Neural cell (in vitro differentiated cells): ENCODE data around the gene FGD1. TPM values are rescaled to one million over a fixed set of nuclear protein-coding genes. Genes with fewer than 3 reads are reported as not detected.

Source experiments
- H2AFZ ChIP-seq: fragments of 200-600, 300-800 bp; sonication (generic), shearing (Covaris generic); 2 replicates; pipeline ENCODE4 v1.6.0; 2014; ENCODE audit warnings: low read depth, mild to moderate bottlenecking, antibody characterized with exemption, low read length, moderate library complexity
- H3F3A ChIP-seq: fragments of 200-600 bp; shearing (Covaris generic); 2 replicates; pipeline ENCODE4 v1.6.1; 2016; ENCODE audit warnings: mild to moderate bottlenecking, moderate library complexity, mixed read lengths, antibody characterized with exemption, low read length; ENCODE audit not compliant: insufficient read depth, poor library complexity, severe bottlenecking
- H3K27ac ChIP-seq: fragments of 200-600, 300-800 bp; sonication (generic), shearing (Covaris generic); 2 replicates; pipeline ENCODE4 v1.5.1; 2014; ENCODE audit warnings: mild to moderate bottlenecking, low read length, moderate library complexity
- H3K27me3 ChIP-seq: fragments of 300-800, 200-600 bp; sonication (generic), shearing (Covaris generic); 2 replicates; pipeline ENCODE4 v1.6.0; 2014; ENCODE audit warnings: mild to moderate bottlenecking, low read depth, low read length, moderate library complexity; ENCODE audit not compliant: insufficient read depth
- H3K36me3 ChIP-seq: fragments of 300-800, 200-600 bp; sonication (generic), shearing (Covaris generic); 2 replicates; pipeline ENCODE4 v1.5.1; 2014; ENCODE audit warnings: mild to moderate bottlenecking, antibody characterized with exemption, low read length, moderate library complexity; ENCODE audit not compliant: insufficient read depth
- H3K4me2 ChIP-seq: fragments of 300-800, 200-600 bp; sonication (generic), shearing (Covaris generic); 2 replicates; pipeline ENCODE4 v1.6.0; 2014; ENCODE audit warnings: mild to moderate bottlenecking, low read length
- H3K4me3 ChIP-seq: fragments of 300-800, 200-600 bp; sonication (generic), shearing (Covaris generic); 2 replicates; pipeline ENCODE4 v1.5.1; 2014; ENCODE audit warnings: mild to moderate bottlenecking, low read length, moderate library complexity
- H3K79me2 ChIP-seq: fragments of 200-600 bp; shearing (Covaris generic); replicated peaks from 2 replicates; pipeline ENCODE4 v1.6.0; 2014; ENCODE audit warnings: mild to moderate bottlenecking, low read length, moderate library complexity; ENCODE audit not compliant: insufficient read depth
- H3K9ac ChIP-seq: fragments of 300-800, 200-600 bp; sonication (generic), shearing (Covaris generic); 2 replicates; pipeline ENCODE4 v1.6.1; 2016; ENCODE audit warnings: mild to moderate bottlenecking, low read length, mixed read lengths
- H3K9me2 ChIP-seq: fragments of 200-600 bp; shearing (Covaris generic); 2 replicates; pipeline ENCODE4 v1.6.1; 2016; ENCODE audit warnings: mild to moderate bottlenecking, low read length, mixed read lengths; ENCODE audit not compliant: insufficient read depth
- H3K9me3 ChIP-seq: fragments of 200-600, 300-800 bp; sonication (generic), shearing (Covaris generic); 2 replicates; pipeline ENCODE4 v1.6.1; 2016; ENCODE audit warnings: mild to moderate bottlenecking, mixed run types, low read length, moderate library complexity, mixed read lengths
- H4K20me1 ChIP-seq: fragments of 200-600 bp; shearing (Covaris generic); 2 replicates; pipeline ENCODE4 v1.6.1; 2016; ENCODE audit warnings: mild to moderate bottlenecking, mixed run types; ENCODE audit not compliant: insufficient read depth
- EP300 ChIP-seq: fragments of 450-650 bp; conservative IDR thresholded peaks from 2 replicates; pipeline ENCODE4 v1.6.1; 2014; ENCODE audit warnings: antibody characterized with exemption, mild to moderate bottlenecking, moderate library complexity; ENCODE audit not compliant: poor library complexity, severe bottlenecking
- EZH2 ChIP-seq: fragments of 200-600, 300-800 bp; shearing (Covaris generic), sonication (generic); IDR thresholded peaks from 2 replicates; pipeline ENCODE4 v1.6.1; 2014; ENCODE audit warnings: antibody characterized with exemption, low read length, borderline replicate concordance, mild to moderate bottlenecking; ENCODE audit not compliant: insufficient read depth, poor library complexity, severe bottlenecking
- MXI1 ChIP-seq: fragments of 450-650 bp; conservative IDR thresholded peaks from 2 replicates; pipeline ENCODE4 v1.6.1; 2014; ENCODE audit warnings: antibody characterized with exemption, mild to moderate bottlenecking; ENCODE audit not compliant: poor library complexity, severe bottlenecking
- POLR2AphosphoS5 ChIP-seq: IDR thresholded peaks from 2 replicates; pipeline ENCODE4 v1.6.1; 2012
- RAD21 ChIP-seq: fragments of 450-650 bp; conservative IDR thresholded peaks from 2 replicates; pipeline ENCODE4 v1.6.1; 2014; ENCODE audit warnings: antibody characterized with exemption, mild to moderate bottlenecking, moderate library complexity
- SMC3 ChIP-seq: fragments of 450-650 bp; conservative IDR thresholded peaks from 2 replicates; pipeline ENCODE4 v1.6.1; 2014; ENCODE audit warnings: antibody characterized with exemption, mild to moderate bottlenecking, moderate library complexity; ENCODE audit not compliant: poor library complexity
- TAF1 ChIP-seq: IDR thresholded peaks from 2 replicates; pipeline ENCODE4 v1.6.1; 2012; ENCODE audit warnings: low read depth
- polyA plus RNA-seq: library from polyadenylated mRNA; depleted of rRNA; stranded (reverse); fragments of >200 nt; gene quantifications from 2 replicates; pipeline ENCODE4 v1.2.3, GENCODE V29; 2014
- TF ChIP-seq, protein P1 (sequence below): IDR thresholded peaks from 2 replicates; pipeline ENCODE4 v1.6.1; 2012; ENCODE audit warnings: borderline replicate concordance
- TF ChIP-seq, protein P2 (sequence below): fragments of 450-650 bp; IDR thresholded peaks from 2 replicates; pipeline ENCODE4 v1.5.1; 2014; ENCODE audit warnings: antibody characterized with exemption, mild to moderate bottlenecking, moderate library complexity; ENCODE audit not compliant: poor library complexity, severe bottlenecking

FGD1 gene
- polyA plus RNA-seq, 1 donor from 2014 or later: 9.8 TPM

DNA sequence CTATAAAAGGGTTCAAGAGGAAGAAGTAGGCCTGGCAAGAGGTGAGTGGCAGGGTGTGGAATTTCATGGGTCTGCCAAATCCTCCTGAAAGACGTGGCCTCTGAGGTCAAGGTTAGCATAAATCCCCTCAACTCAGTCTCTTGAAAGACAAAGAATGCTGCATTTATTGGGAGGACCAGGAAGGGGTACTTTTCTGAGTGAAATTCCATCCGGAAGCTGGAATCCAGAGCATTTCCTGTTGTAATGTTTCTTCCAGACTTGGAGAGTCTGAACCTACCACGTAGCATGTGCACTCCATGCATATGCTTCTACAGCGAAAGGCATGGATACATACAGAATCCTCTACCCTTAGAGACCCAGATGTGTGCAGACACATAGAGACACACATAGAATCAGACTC, 13.4 kb upstream of the FGD1 start:
- H2AFZ ChIP-seq: no peak overlapping the region

DNA sequence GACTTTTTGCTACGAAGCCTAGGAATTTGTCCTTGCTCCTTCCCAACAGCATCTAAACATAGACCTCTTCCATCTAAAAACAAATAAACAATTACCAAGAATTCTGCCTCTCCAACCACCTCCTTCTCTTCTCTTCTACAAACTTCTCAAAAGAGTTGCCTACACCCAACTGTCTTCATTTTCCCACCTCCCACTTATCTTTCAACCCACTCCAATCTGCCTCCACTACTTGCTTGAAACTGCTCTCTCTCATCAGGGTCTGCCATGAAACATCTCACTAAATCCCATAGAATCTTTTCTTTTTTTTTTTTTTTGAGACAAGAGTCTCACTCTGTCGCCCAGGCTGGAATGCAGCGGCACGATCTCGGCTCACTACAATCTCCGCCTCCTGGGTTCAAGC, 902 bp upstream of the FGD1 start:
- Histone ChIP-seq H3K4me3 (peak overlapping the region; percentile 75), H3K9me2 (no peaks in the 10 kb centered on the region), H2AFZ (no peak overlapping the region), H3K79me2 (peaks cover 27% of the 10 kb centered on the region), H3K9ac (no peak overlapping the region), H3K4me2 (no peak overlapping the region), H3K36me3 (no peaks in the 10 kb centered on the region), H3K9me3 (no peaks in the 10 kb centered on the region), H3K27ac (no peak overlapping the region), H4K20me1 (no peaks in the 10 kb centered on the region), H3F3A (no peaks in the 10 kb centered on the region), H3K27me3 (no peaks in the 10 kb centered on the region)
- TF ChIP-seq RAD21 (no peak), EZH2 (no peak), EP300 (no peak), SMC3 (no peak), POLR2AphosphoS5 (no peak), TAF1 (no peak), MXI1 (no peak)
- TF ChIP-seq, protein P1, sequence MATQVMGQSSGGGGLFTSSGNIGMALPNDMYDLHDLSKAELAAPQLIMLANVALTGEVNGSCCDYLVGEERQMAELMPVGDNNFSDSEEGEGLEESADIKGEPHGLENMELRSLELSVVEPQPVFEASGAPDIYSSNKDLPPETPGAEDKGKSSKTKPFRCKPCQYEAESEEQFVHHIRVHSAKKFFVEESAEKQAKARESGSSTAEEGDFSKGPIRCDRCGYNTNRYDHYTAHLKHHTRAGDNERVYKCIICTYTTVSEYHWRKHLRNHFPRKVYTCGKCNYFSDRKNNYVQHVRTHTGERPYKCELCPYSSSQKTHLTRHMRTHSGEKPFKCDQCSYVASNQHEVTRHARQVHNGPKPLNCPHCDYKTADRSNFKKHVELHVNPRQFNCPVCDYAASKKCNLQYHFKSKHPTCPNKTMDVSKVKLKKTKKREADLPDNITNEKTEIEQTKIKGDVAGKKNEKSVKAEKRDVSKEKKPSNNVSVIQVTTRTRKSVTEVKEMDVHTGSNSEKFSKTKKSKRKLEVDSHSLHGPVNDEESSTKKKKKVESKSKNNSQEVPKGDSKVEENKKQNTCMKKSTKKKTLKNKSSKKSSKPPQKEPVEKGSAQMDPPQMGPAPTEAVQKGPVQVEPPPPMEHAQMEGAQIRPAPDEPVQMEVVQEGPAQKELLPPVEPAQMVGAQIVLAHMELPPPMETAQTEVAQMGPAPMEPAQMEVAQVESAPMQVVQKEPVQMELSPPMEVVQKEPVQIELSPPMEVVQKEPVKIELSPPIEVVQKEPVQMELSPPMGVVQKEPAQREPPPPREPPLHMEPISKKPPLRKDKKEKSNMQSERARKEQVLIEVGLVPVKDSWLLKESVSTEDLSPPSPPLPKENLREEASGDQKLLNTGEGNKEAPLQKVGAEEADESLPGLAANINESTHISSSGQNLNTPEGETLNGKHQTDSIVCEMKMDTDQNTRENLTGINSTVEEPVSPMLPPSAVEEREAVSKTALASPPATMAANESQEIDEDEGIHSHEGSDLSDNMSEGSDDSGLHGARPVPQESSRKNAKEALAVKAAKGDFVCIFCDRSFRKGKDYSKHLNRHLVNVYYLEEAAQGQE: no peak
- TF ChIP-seq, protein P2, sequence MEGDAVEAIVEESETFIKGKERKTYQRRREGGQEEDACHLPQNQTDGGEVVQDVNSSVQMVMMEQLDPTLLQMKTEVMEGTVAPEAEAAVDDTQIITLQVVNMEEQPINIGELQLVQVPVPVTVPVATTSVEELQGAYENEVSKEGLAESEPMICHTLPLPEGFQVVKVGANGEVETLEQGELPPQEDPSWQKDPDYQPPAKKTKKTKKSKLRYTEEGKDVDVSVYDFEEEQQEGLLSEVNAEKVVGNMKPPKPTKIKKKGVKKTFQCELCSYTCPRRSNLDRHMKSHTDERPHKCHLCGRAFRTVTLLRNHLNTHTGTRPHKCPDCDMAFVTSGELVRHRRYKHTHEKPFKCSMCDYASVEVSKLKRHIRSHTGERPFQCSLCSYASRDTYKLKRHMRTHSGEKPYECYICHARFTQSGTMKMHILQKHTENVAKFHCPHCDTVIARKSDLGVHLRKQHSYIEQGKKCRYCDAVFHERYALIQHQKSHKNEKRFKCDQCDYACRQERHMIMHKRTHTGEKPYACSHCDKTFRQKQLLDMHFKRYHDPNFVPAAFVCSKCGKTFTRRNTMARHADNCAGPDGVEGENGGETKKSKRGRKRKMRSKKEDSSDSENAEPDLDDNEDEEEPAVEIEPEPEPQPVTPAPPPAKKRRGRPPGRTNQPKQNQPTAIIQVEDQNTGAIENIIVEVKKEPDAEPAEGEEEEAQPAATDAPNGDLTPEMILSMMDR: no peak

More for the DNA sequence above, 13.4 kb upstream of the FGD1 start:
- Histone ChIP-seq H4K20me1 (no peaks in the 10 kb centered on the region), H3K4me3 (no peak overlapping the region), H3K9ac (no peak overlapping the region), H3K9me2 (no peaks in the 10 kb centered on the region), H3K79me2 (no peaks in the 10 kb centered on the region), H3F3A (no peaks in the 10 kb centered on the region), H3K9me3 (no peaks in the 10 kb centered on the region), H3K36me3 (no peaks in the 10 kb centered on the region), H3K4me2 (no peak overlapping the region), H3K27ac (no peak overlapping the region), H3K27me3 (no peaks in the 10 kb centered on the region)
- TF ChIP-seq TAF1 (no peak), RAD21 (no peak), MXI1 (no peak), SMC3 (no peak), EZH2 (no peak), POLR2AphosphoS5 (no peak), EP300 (no peak)
- TF ChIP-seq, protein P2: no peak
- TF ChIP-seq, protein P1: no peak
